ENCODE measurements around the gene ASPSCR1. TPM values are rescaled to one million over a fixed set of nuclear protein-coding genes. Genes with fewer than 3 reads are reported as not detected.

ASPSCR1 gene
- total and polyA plus RNA-seq, 2 of the 8 experiments (the other 6 are each of a cell fraction or from before 2014, with no cell fraction given) = 33.3 to 43.7 TPM

DNA sequence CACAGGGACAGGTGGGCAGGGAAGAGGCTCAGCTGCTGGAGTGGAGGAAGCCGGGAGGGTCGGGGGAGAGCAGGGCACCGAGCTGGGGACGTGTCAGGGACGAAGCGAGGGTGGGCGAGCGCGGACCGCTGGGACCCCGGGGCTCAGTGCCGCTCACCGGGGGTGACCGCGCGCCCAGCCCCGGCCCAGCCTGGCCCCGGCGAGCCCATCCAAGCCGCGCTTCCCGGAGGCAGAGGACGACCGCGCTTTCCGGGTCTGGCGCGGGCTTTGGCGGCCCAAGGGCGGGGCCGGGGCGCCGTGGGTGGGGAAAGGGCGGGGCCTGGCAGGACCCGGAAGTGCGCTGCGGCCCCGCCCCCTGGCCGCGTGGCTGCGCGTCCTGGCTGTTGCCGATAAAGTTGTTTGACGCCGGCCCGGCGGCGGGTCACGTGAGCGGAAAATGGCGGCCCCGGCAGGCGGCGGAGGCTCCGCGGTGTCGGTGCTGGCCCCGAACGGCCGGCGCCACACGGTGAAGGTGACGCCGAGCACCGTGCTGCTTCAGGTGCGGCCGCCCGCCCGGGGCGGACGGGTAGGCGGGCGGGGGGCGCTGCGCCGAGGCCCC lies at the start of gene ASPSCR1 (continued):
- peak; percentile 85; the same call in 1 of the 2 replicates for TF ChIP-seq SP1 (IDR thresholded peaks at IDR 0.05; ENCODE audit: low read depth, low read length)
- no peak for TF ChIP-seq CHD7 (IDR thresholded peaks at IDR 0.05; ENCODE audit: insufficient replicate concordance, low read length)
- peak; percentile 66; the same call in 1 of the 2 replicates for TF ChIP-seq TBP (IDR thresholded peaks at IDR 0.05; ENCODE audit: low read depth, low read length)
- no peak for TF ChIP-seq CBX8 (IDR thresholded peaks at IDR 0.05; ENCODE audit: borderline replicate concordance, low read depth, low read length)
- TF ChIP-seq JUN (IDR thresholded peaks at IDR 0.05; ENCODE audit: low read depth, low read length) = no peak
- no peak; the same call in 1 of the 2 replicates for TF ChIP-seq SIX5 (IDR thresholded peaks at IDR 0.05; ENCODE audit: low read depth, low read length)
- TF ChIP-seq RFX5 (IDR thresholded peaks at IDR 0.05; ENCODE audit: borderline replicate concordance, low read depth, low read length) = no peak
- TF ChIP-seq GABPA (IDR thresholded peaks at IDR 0.05; ENCODE audit: borderline replicate concordance, insufficient read depth, low read length) = no peak; the same call in 1 of the 2 replicates
- 0 out of 2 replicates have a peak, but pooled peaks have one; percentile 70 for TF ChIP-seq SP4 (IDR thresholded peaks at IDR 0.05; ENCODE audit: low read length)
- peak; percentile 15; the same call in 1 of the 2 replicates for TF ChIP-seq EGR1 (IDR thresholded peaks at IDR 0.05; ENCODE audit: borderline replicate concordance, low read depth, low read length)
- no peak for TF ChIP-seq CEBPB (IDR thresholded peaks at IDR 0.05; ENCODE audit: low read depth, low read length)
- peak; percentile 98 for TF ChIP-seq RBBP5 (IDR thresholded peaks at IDR 0.05; ENCODE audit: borderline replicate concordance, low read depth, low read length)
